Endothelial cell of umbilical vein (primary cell): ENCODE data around the gene PCBP1. TPM values are rescaled to one million over a fixed set of nuclear protein-coding genes. Genes with fewer than 3 reads are reported as not detected.

Source experiments
- BruUV-seq: library from RNA; stranded (reverse); fragments of 400-500 nt; replicated peaks from 2 replicates; lab custom pipeline; 2021; lab: Mats Ljungman, UMichigan
- CTCF ChIA-PET: fragments of 300-600, 350-600 bp; sonication (Branson Sonifier 250); formaldehyde crosslinking; loops from one replicate; lab custom pipeline; 2021; ENCODE audit warnings: antibody characterized with exemption, inconsistent platforms; lab: Charles Lee
- POLR2A ChIA-PET: fragments of 300-600, 350-600 bp; sonication (Branson Sonifier 250); formaldehyde crosslinking; loops from one replicate; lab custom pipeline; 2021; ENCODE audit warnings: antibody characterized with exemption, inconsistent platforms; lab: Charles Lee
- DNase-seq: peaks from one replicate; pipeline ENCODE4 v3.0.0-alpha.2; 2011; ENCODE audit warnings: low read depth, low spot score
- FAIRE-seq: peaks from 2 replicates; lab custom pipeline; 2011; peaks lifted over from hg19 to GRCh38; lab: Jason Lieb, UNC
- H2AFZ ChIP-seq: 2 replicates; pipeline ENCODE4 v1.6.0; 2012; ENCODE audit warnings: low read depth, low read length, control low read depth, inconsistent platforms
- H3K27ac ChIP-seq: 2 replicates; pipeline ENCODE4 v1.5.1; 2011; ENCODE audit warnings: low read depth, mild to moderate bottlenecking, control low read depth, low read length, moderate library complexity; ENCODE audit not compliant: insufficient read depth
- H3K27me3 ChIP-seq, 2 experiments: 2 replicates each; pipeline versions ENCODE4 v1.6.0 to v1.6.1; 2011; ENCODE audit warnings: low read length in 2 of 2, mixed read lengths in 1 of 2; ENCODE audit not compliant: control insufficient read depth in 2 of 2, insufficient read depth in 2 of 2
- H3K36me3 ChIP-seq, 2 experiments: 2 replicates in 1 of 2; 3 replicates in 1 of 2; pipeline ENCODE4 v1.5.1; 2011; ENCODE audit warnings: low read length in 2 of 2, mild to moderate bottlenecking in 1 of 2, moderate library complexity in 1 of 2; ENCODE audit not compliant: control insufficient read depth in 2 of 2, insufficient read depth in 2 of 2; ENCODE audit errors: extremely low read depth in 1 of 2
- H3K4me1 ChIP-seq: 3 replicates; pipeline ENCODE4 v1.5.1; 2011; ENCODE audit warnings: mild to moderate bottlenecking, low read length; ENCODE audit not compliant: control insufficient read depth, insufficient read depth; ENCODE audit errors: extremely low read depth
- H3K4me2 ChIP-seq: 2 replicates; pipeline ENCODE4 v1.6.1; 2011; ENCODE audit warnings: low read length, control low read depth, mixed read lengths; ENCODE audit not compliant: insufficient read depth
- H3K4me3 ChIP-seq, 3 experiments: fragments of 200-600 bp in 1 of 3; sonication (generic), shearing (Covaris generic) in 1 of 3; replicated peaks in 1 of 3; 2 replicates each; pipeline ENCODE4 v1.5.1; 2011 to 2016; ENCODE audit warnings: control low read depth in 3 of 3, low read length in 3 of 3, mild to moderate bottlenecking in 2 of 3, inconsistent platforms in 1 of 3, low read depth in 1 of 3, moderate library complexity in 1 of 3; ENCODE audit not compliant: insufficient read depth in 1 of 3
- H3K79me2 ChIP-seq: 2 replicates; pipeline ENCODE4 v1.6.0; 2012; ENCODE audit warnings: low read length, inconsistent platforms; ENCODE audit not compliant: control insufficient read depth, insufficient read depth
- H3K9ac ChIP-seq: replicated peaks from 2 replicates; pipeline ENCODE3; 2011; ENCODE audit warnings: low read length, control low read depth; ENCODE audit not compliant: insufficient read depth; ENCODE audit errors: extremely low read depth
- H3K9me1 ChIP-seq: replicated peaks from 3 replicates; pipeline ENCODE4 v1.6.0; 2011; ENCODE audit warnings: mild to moderate bottlenecking, low read length; ENCODE audit not compliant: control insufficient read depth, insufficient read depth; ENCODE audit errors: extremely low read depth
- H3K9me3 ChIP-seq: replicated peaks from 2 replicates; pipeline ENCODE4 v1.5.1; 2012; ENCODE audit warnings: low read length, inconsistent platforms; ENCODE audit not compliant: control insufficient read depth, insufficient read depth
- H4K20me1 ChIP-seq: replicated peaks from 2 replicates; pipeline ENCODE3; 2011; ENCODE audit warnings: mild to moderate bottlenecking, low read length; ENCODE audit not compliant: control insufficient read depth, insufficient read depth; ENCODE audit errors: extremely low read depth
- CTCF ChIP-seq, 2 donors: IDR thresholded peaks; 1 replicate in 1 of 2; 2 replicates in 1 of 2; pipeline ENCODE4 v1.5.1; 2011; ENCODE audit warnings: low read length in 2 of 2, mild to moderate bottlenecking in 2 of 2, moderate library complexity in 2 of 2, control low read depth in 1 of 2, inconsistent platforms in 1 of 2, low read depth in 1 of 2; ENCODE audit not compliant: insufficient read depth in 1 of 2; ENCODE audit errors: extremely low read depth in 1 of 2
- EZH2 ChIP-seq: IDR thresholded peaks from 2 replicates; pipeline ENCODE4 v1.6.1; 2012; ENCODE audit warnings: borderline replicate concordance, low read depth, mild to moderate bottlenecking, moderate library complexity, low read length, inconsistent platforms; ENCODE audit not compliant: severe bottlenecking
- FOS ChIP-seq: IDR thresholded peaks from 2 replicates; pipeline ENCODE4 v1.6.1; 2011; ENCODE audit warnings: mild to moderate bottlenecking, low read length, moderate library complexity, borderline replicate concordance; ENCODE audit not compliant: insufficient read depth
- GATA2 ChIP-seq: IDR thresholded peaks from 2 replicates; pipeline ENCODE4 v1.7.0; 2011; ENCODE audit warnings: low read depth, mild to moderate bottlenecking, moderate library complexity, mixed read lengths, low read length; ENCODE audit not compliant: insufficient read length, insufficient read depth
- JUN ChIP-seq: IDR thresholded peaks from 2 replicates; pipeline ENCODE4 v1.6.1; 2011; ENCODE audit warnings: borderline replicate concordance, low read depth; ENCODE audit not compliant: insufficient read length, insufficient read depth
- MAX ChIP-seq: IDR thresholded peaks from 2 replicates; pipeline ENCODE4 v1.6.1; 2011; ENCODE audit not compliant: insufficient read depth, insufficient read length
- MYC ChIP-seq: IDR thresholded peaks from one replicate; pipeline ENCODE4 v1.6.1; 2011; ENCODE audit warnings: mild to moderate bottlenecking, low read depth, low read length
- POLR2A ChIP-seq: IDR thresholded peaks from 2 replicates; pipeline ENCODE4 v1.6.1; 2012; ENCODE audit warnings: low read depth, mild to moderate bottlenecking, control low read depth, low read length
- POLR2AphosphoS5 ChIP-seq: IDR thresholded peaks from 2 replicates; pipeline ENCODE4 v1.6.1; 2012; ENCODE audit warnings: low read depth, mild to moderate bottlenecking, control low read depth, low read length, moderate library complexity; ENCODE audit not compliant: insufficient read depth
- dilution Hi-C: fragments of 300-500 bp; cut with MboI; formaldehyde crosslinking; loops from one replicate; pipeline ENCODE4 v1.15.0; 2019; ENCODE audit warnings: low sequenced_read_pairs; ENCODE audit not compliant: extremely low pct_ligation_motif_present
- intact Hi-C: fragments of 100-400 bp; cut with micrococcal nuclease; formaldehyde crosslinking; loops from one replicate; pipeline ENCODE4 v1.10.0; 2022
- polyA plus RNA-seq, 4 experiments: library from polyadenylated mRNA; depleted of rRNA in 3 of 4; stranded (reverse) in 3 of 4; unstranded in 1 of 4; fragments of >200 nt; gene quantifications; 2 replicates each; pipeline versions ENCODE4 v1.2.1 to v1.2.3, GENCODE V29; 2011 to 2012; ENCODE audit warnings: missing spikeins in 1 of 4
- total RNA-seq: library from RNA; stranded (reverse); gene quantifications from 2 replicates; pipeline ENCODE4 v1.2.3, GENCODE V29; 2021

Gene PCBP1
- total and polyA plus RNA-seq, 2 donors (not counting 3 experiments of a cell fraction or from before 2014, with no cell fraction given), result 196 to 360 TPM

GRCh38 chr2:70123829-70124116, 36.5 kb downstream of the PCBP1 start:
- Histone ChIP-seq H3K9ac (peak overlapping the region; percentile 87), H3K36me3 (no peaks in the 10 kb centered on the region), H3K4me1 (peaks cover 12% of the 10 kb centered on the region), H3K79me2 (no peaks in the 10 kb centered on the region), H3K4me2 (peak overlapping the region; percentile 72), H3K9me1 (no peaks in the 10 kb centered on the region), H3K27ac (no peak overlapping the region), H2AFZ (peak overlapping the region; percentile 40), H3K4me3 (peak overlapping the region in 1 of 3 experiments; percentile 55), H3K9me3 (no peaks in the 10 kb centered on the region), H4K20me1 (no peaks in the 10 kb centered on the region), H3K27me3 (no peaks in the 10 kb centered on the region)
- ChIA-PET POLR2A (interaction anchor here (0.6 to 1.7 kb wide), 5 partner anchors 10 to 66 kb away, joined by 5 to 13 read pairs (median 7); partner anchors contain the start of gene PCBP1), CTCF (interaction anchor here (0.7 to 1.3 kb wide), 7 partner anchors 8 to 209 kb away, joined by 3 to 5 read pairs (median 3); partner anchors contain the start of gene MXD1)
- no TSS peak for BruUV-seq
- FAIRE-seq, result no peak
- TF ChIP-seq POLR2A (no peak), MAX (no peak), FOS (no peak), MYC (no peak), GATA2 (no peak), CTCF (IDR thresholded peaks at IDR 0.05; ENCODE audit: extremely low read depth in 1 of 2, insufficient read depth in 1 of 2, low read depth in 1 of 2, low read length in 2 of 2) (no peak), JUN (no peak), EZH2 (no peak), POLR2AphosphoS5 (no peak)
- dilution Hi-C loops (no loop called here), intact Hi-C loops (loop anchor here (1.0 kb wide), 3 partner anchors 9 to 36 kb away; partner anchors contain the start of gene PCBP1)
- no peak for DNase-seq
